PC-3 (cell line): ENCODE measurements around the gene TIMP2. TPM values are rescaled to one million over a fixed set of nuclear protein-coding genes. Genes with fewer than 3 reads are reported as not detected.

Experiments used
- ATAC-seq: fragments of 200-7000 bp; cut with Tn5 transposase; 2 replicates; pipeline ENCODE4 v1.9.1; 2020; ENCODE audit warnings: mild to moderate bottlenecking, moderate library complexity
- BruUV-seq: library from RNA; stranded (reverse); fragments of 400-500 nt; replicated peaks from 2 replicates; lab custom pipeline; 2021; lab: Mats Ljungman, UMichigan
- CTCF ChIA-PET: fragments of 300-600 bp; sonication (Branson Sonifier 250); formaldehyde crosslinking; loops from one replicate; lab custom pipeline; 2022; ENCODE audit warnings: antibody characterized with exemption; lab: Charles Lee
- POLR2A ChIA-PET: fragments of 300-600 bp; sonication (Branson Sonifier 250); formaldehyde crosslinking; loops from one replicate; lab custom pipeline; 2022; ENCODE audit warnings: antibody characterized with exemption; ENCODE audit not compliant: unreplicated experiment; lab: Charles Lee
- DNase-seq: peaks from one replicate; pipeline ENCODE4 v3.0.0-alpha.2; 2015
- H2AFZ ChIP-seq: fragments of 300-600 bp; sonication (generic); 2 replicates; pipeline ENCODE4 v1.6.0; 2016; ENCODE audit warnings: antibody characterized with exemption, low read length
- H3F3A ChIP-seq: fragments of 300-600 bp; sonication (generic); one replicate; pipeline ENCODE4 v1.6.0; 2017; ENCODE audit warnings: antibody characterized with exemption, low read length, control low read depth, mild to moderate bottlenecking; ENCODE audit not compliant: unreplicated experiment
- H3K27ac ChIP-seq: fragments of 300-600 bp; sonication (generic); 2 replicates; pipeline ENCODE4 v1.5.1; 2016; ENCODE audit warnings: mild to moderate bottlenecking, low read length
- H3K27me3 ChIP-seq: fragments of 300-600 bp; sonication (generic); 2 replicates; pipeline ENCODE4 v1.6.1; 2016; ENCODE audit warnings: low read length, mixed read lengths
- H3K36me3 ChIP-seq: fragments of 300-600 bp; sonication (generic); 2 replicates; pipeline ENCODE4 v1.6.1; 2016; ENCODE audit warnings: low read depth, mixed run types, low read length, mixed read lengths
- H3K4me1 ChIP-seq: fragments of 300-600 bp; sonication (generic); 2 replicates; pipeline ENCODE4 v1.5.1; 2016; ENCODE audit warnings: low read length; ENCODE audit not compliant: insufficient read depth
- H3K4me2 ChIP-seq: fragments of 300-600 bp; sonication (generic); 2 replicates; pipeline ENCODE4 v1.6.0; 2016; ENCODE audit warnings: low read length
- H3K4me3 ChIP-seq: fragments of 300-600 bp; sonication (generic); 2 replicates; pipeline ENCODE4 v1.5.1; 2016; ENCODE audit warnings: mild to moderate bottlenecking, low read length, mixed read lengths
- H3K79me2 ChIP-seq: fragments of 300-600 bp; sonication (generic); 2 replicates; pipeline ENCODE4 v1.6.1; 2017; ENCODE audit warnings: low read length, mixed read lengths
- H3K9ac ChIP-seq: fragments of 300-600 bp; sonication (generic); 2 replicates; pipeline ENCODE4 v1.6.0; 2016; ENCODE audit warnings: mild to moderate bottlenecking, low read length
- H3K9me2 ChIP-seq: fragments of 300-600 bp; sonication (generic); replicated peaks from 2 replicates; pipeline ENCODE4 v1.6.1; 2016; ENCODE audit warnings: mixed run types, low read length, mixed read lengths
- H3K9me3 ChIP-seq: fragments of 300-600 bp; sonication (generic); 2 replicates; pipeline ENCODE4 v1.6.1; 2016; ENCODE audit warnings: low read length, mixed read lengths
- H4K20me1 ChIP-seq: fragments of 300-600 bp; sonication (generic); 2 replicates; pipeline ENCODE4 v1.6.1; 2016; ENCODE audit warnings: low read length, mixed read lengths
- EZH2 ChIP-seq: fragments of 300-600 bp; sonication (generic); IDR thresholded peaks from one replicate; pipeline ENCODE4 v1.6.1; 2017; ENCODE audit warnings: antibody characterized with exemption, mild to moderate bottlenecking, low read length; ENCODE audit not compliant: unreplicated experiment
- EZH2phosphoT487 ChIP-seq: fragments of 300-600 bp; sonication (generic); IDR thresholded peaks from 2 replicates; pipeline ENCODE4 v1.6.1; 2018; ENCODE audit warnings: mild to moderate bottlenecking, antibody characterized with exemption, low read length, borderline replicate concordance
- intact Hi-C: fragments of 100-400 bp; cut with micrococcal nuclease; formaldehyde crosslinking; loops from 2 replicates; pipeline ENCODE4 v1.9.0; 2023
- total RNA-seq: library from RNA; depleted of rRNA; stranded (reverse); fragments of >200 nt; gene quantifications from 2 replicates; pipeline ENCODE4 v1.2.3, GENCODE V29; 2014
- TF ChIP-seq, protein P1 (sequence below): fragments of 300-600 bp; sonication (generic); conservative IDR thresholded peaks from 2 replicates; pipeline ENCODE4 v1.5.1; 2017; ENCODE audit warnings: antibody characterized with exemption, low read depth, mild to moderate bottlenecking, low read length

The TIMP2 gene
- total RNA-seq, 1 experiment from 2014 or later = 60.1 TPM

DNA sequence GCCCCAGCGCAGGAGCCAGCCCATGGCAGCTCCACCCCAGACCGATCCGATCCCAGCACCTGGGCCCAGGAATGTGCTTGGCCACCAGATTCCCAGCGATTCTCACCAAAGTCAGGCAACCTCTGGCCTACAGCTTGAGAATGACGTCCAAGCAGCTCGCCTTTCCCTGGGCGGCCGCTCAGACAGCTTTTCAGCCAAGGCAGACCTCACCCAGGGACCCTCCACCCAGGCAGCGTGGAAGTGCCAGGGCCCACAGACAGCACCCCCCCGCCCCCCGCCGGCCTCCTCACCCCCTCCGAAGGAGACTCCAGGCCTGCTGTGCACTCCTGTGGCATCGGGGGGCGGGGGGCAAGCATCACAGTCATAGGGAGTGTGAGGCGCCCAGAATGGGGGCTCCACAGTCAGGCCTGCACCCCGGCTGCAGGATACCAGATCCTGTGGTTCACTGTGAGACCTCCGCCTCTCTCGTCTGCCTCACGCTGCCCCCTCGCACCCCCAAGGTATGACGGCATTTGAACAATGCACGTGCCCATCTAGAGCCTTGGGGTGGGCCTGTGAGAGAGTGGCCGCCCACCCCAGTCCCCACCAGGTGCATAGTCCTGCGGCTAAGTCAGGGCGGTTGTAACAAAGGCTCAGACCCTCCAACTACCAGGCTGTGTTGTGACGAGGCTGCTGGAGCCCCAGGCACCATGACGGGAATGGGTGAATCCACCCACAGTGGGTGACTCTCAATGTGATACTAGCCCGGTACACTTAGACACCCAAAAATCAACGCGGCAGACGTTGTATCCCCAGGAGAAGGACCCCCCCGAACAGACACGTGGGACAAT lies 28.1 kb downstream of the TIMP2 start:
- ChIA-PET POLR2A (no interaction called here), CTCF (no interaction called here)
- no peak overlapping the region for H3K4me3 ChIP-seq
- DNase-seq (no peak), ATAC-seq (no peak)
- no peaks in the 10 kb centered on the region for H3K27me3 ChIP-seq
- TF ChIP-seq EZH2 (no peak), EZH2phosphoT487 (no peak)
- TF ChIP-seq, protein P1, sequence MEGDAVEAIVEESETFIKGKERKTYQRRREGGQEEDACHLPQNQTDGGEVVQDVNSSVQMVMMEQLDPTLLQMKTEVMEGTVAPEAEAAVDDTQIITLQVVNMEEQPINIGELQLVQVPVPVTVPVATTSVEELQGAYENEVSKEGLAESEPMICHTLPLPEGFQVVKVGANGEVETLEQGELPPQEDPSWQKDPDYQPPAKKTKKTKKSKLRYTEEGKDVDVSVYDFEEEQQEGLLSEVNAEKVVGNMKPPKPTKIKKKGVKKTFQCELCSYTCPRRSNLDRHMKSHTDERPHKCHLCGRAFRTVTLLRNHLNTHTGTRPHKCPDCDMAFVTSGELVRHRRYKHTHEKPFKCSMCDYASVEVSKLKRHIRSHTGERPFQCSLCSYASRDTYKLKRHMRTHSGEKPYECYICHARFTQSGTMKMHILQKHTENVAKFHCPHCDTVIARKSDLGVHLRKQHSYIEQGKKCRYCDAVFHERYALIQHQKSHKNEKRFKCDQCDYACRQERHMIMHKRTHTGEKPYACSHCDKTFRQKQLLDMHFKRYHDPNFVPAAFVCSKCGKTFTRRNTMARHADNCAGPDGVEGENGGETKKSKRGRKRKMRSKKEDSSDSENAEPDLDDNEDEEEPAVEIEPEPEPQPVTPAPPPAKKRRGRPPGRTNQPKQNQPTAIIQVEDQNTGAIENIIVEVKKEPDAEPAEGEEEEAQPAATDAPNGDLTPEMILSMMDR = no peak
- H2AFZ ChIP-seq = no peak overlapping the region
- intact Hi-C loops = no loop called here
- no peaks in the 10 kb centered on the region for H3F3A ChIP-seq
- no peaks in the 10 kb centered on the region; the same call in 1 of the 2 replicates for H3K36me3 ChIP-seq
- H3K4me2 ChIP-seq = no peak overlapping the region
- H3K27ac ChIP-seq = no peak overlapping the region
- no TSS peak for BruUV-seq
- no peaks in the 10 kb centered on the region for H4K20me1 ChIP-seq
- no peaks in the 10 kb centered on the region for H3K9me3 ChIP-seq
- H3K9me2 ChIP-seq = no peaks in the 10 kb centered on the region
- H3K79me2 ChIP-seq = no peaks in the 10 kb centered on the region
- no peak overlapping the region for H3K9ac ChIP-seq
- no peaks in the 10 kb centered on the region for H3K4me1 ChIP-seq

DNA sequence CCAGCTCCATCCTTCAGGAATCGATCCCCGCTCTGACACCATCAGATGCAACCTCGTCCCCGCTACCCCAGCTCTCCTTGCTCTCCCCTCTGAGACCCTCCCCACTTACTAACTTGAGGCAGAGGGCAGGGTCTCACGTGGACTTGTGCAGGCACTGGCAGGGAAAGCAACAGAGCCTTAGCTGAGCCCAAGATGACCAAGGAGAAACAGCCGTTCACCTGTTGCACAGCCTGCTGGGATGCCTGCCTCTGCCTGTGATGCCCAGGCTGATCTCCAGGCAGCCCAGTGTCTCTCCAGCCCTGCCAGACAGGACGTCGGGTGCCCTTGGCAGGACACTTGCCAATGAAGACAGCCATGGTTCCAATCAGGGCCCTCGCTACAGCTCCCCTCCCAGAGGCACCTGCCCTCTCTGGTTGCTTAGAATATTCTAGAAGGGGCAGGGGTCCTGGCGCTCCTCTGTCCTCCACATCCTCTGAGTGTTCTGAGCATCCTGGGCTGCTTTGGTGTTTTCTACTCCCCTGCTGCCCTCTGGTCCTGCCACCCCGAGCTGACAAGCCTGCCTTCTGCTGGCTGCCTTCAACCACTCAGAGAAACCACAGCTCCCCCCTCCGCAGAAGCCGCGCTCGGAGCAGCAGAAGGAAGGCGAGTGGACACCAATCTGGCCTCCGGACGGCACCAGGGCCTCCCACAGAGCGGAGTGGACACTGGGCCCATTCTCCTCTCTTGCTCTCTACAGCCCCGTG lies 28.9 kb downstream of the TIMP2 start:
- Histone ChIP-seq H3K4me1 (no peaks in the 10 kb centered on the region), H3K9me3 (no peaks in the 10 kb centered on the region), H4K20me1 (no peaks in the 10 kb centered on the region), H3K9ac (no peak overlapping the region), H3K27me3 (no peaks in the 10 kb centered on the region), H3K4me2 (no peak overlapping the region), H3K36me3 (no peaks in the 10 kb centered on the region; the same call in 1 of the 2 replicates), H3F3A (no peaks in the 10 kb centered on the region), H3K27ac (no peak overlapping the region), H3K9me2 (no peaks in the 10 kb centered on the region), H2AFZ (no peak overlapping the region), H3K4me3 (no peak overlapping the region), H3K79me2 (no peaks in the 10 kb centered on the region)
- TF ChIP-seq EZH2 (no peak), EZH2phosphoT487 (no peak)
- TF ChIP-seq, protein P1 = no peak
- ChIA-PET CTCF (no interaction called here), POLR2A (no interaction called here)
- ATAC-seq = no peak
- intact Hi-C loops = no loop called here
- BruUV-seq = no TSS peak
- no peak for DNase-seq
